ENCODE measurements around the gene PLD6.
"Not testable (repeated sequence)": the region's sequence is repeated elsewhere in the genome, so short reads cannot be mapped to it uniquely, and the experiment has no call there.

Gene PLD6

GRCh38 chr17:17200831-17201230 is 5.3 kb downstream of the PLD6 start:
- DNase-seq (ENCODE audit: low read depth) = no peak

DNA sequence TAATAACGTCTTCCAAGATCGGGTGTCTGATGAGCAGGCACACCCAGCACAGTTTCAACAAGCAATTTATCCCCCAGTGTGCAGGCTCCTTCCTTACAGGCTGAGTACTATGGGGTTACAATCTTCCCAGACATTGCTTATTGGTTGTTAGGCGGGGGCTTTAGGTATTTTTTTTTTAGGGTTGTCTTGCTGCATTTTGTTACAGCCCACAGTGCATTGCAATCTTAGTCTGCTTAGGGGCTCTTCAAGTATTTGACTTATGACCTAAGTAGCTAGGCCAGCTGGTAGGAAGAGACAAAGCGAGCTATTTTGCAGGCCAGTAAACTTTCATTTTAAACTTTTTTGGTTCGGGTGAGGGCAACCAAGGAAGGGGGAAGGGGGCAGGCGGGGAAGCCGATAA is 5.8 kb downstream of the PLD6 start:
- DNase-seq (ENCODE audit: low read depth) = no peak

GRCh38 chr17:17198281-17198680 is 7.9 kb downstream of the PLD6 start:
- no peak for DNase-seq (ENCODE audit: low read depth)

DNA sequence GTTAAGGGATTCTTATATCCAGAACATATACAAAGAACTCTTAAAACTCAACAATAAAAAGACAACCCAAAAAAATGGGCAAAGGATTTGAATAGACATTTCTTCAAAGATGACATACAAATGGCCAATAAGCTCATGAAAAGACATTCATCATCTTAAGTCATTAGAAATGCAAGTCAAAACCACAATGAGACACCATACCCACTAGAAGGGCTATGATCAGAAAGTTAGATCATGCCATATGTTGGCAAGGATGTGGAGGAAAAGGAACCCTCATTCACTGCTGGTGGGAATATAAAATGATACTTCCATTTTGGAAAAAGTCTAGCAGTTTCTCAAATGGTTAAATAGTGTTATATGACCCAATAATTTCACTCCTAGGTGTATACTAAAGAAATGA is 9.4 kb downstream of the PLD6 start:
- DNase-seq (ENCODE audit: low read depth) = no peak

- DNase-seq (ENCODE audit: low read depth) = not testable (repeated sequence)
Measured at GRCh38 chr17:17195466-17195865, 10.7 kb downstream of the PLD6 start.

GRCh38 chr17:17191961-17192381 is 14.2 kb downstream of the PLD6 start:
- no peak for DNase-seq (ENCODE audit: low read depth)

DNA sequence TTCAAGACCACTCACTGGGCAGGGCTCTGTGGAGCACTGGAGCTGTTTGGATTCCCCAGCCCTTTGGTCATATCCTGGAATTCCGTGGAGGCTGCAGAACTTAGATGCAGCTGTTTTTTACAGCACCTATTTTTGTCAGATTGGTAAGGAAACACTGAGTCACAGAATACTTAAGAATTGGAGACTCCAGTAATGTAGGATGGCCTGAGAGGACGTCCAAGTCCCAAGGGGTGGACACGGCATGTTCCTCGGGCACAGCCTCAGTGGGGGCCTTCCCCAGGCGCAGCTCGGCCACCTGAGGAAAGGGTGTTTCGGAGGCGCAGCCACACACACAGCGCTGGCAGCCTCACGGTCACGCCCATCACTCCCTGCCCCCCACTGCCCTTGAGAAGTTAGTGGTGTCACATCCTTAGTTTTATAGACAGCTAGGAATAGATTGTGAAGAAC is 14.8 kb downstream of the PLD6 start:
- DNase-seq (ENCODE audit: low read depth) = no peak

DNA sequence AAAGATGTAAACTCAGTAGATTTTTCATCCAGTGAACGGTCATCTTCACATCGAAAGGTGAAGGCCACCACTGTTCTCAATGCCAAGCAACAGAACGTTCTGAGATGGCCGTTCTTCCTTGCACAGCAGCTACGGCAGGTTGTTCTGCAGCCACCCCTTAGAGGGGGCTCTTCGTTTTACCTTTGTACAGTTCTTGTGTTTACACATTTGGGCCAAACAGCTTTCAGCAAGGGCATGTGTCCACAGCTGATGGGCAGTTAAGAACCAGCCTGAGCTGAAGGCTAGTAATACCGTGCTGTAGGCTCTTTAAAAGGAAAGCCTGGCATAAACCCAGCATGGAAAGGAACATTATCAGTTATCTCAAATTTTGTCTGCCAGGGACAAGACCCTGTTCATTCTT is 15.9 kb downstream of the PLD6 start:
- DNase-seq (ENCODE audit: low read depth) = no peak

DNA sequence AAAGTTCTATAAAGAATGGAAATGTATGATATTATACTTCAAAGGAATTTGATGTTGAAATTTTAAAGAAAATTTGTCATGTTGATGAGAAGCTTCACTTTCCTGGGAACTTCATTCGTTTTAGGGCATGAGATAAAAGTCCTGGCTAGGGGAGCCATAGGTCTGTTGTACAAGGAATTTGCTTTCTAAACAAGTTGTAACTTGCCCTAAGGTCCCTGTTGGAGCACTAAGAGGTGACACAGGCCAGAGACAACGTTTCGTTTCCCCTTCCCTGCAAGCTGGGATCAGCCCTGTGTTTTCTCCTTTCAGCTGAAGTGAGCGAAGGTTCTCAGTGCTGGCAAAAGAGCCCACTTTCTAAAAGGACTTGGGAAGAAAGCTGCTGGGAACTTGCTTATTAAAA is 16.6 kb downstream of the PLD6 start:
- DNase-seq (ENCODE audit: low read depth) = no peak

DNA sequence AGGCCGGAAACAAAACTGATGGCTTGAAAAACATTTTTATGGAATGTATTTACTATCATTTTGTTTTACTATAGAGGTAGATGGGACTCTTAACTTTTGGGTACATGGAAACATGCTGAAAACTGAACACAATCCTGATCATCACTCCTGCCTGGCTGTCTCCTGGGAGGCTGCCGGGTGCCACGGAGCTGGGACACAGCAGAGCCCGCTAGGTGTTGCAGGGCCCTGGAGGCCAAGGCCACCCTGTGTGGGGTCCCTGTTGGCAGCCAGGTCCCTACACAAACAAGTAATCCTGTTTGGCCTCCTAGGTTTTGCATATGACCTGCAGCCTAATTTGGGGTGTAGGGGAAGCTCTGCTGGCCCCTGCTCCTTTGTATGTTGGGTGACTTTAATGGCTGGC is 17.5 kb downstream of the PLD6 start:
- DNase-seq (ENCODE audit: low read depth) = no peak

DNA sequence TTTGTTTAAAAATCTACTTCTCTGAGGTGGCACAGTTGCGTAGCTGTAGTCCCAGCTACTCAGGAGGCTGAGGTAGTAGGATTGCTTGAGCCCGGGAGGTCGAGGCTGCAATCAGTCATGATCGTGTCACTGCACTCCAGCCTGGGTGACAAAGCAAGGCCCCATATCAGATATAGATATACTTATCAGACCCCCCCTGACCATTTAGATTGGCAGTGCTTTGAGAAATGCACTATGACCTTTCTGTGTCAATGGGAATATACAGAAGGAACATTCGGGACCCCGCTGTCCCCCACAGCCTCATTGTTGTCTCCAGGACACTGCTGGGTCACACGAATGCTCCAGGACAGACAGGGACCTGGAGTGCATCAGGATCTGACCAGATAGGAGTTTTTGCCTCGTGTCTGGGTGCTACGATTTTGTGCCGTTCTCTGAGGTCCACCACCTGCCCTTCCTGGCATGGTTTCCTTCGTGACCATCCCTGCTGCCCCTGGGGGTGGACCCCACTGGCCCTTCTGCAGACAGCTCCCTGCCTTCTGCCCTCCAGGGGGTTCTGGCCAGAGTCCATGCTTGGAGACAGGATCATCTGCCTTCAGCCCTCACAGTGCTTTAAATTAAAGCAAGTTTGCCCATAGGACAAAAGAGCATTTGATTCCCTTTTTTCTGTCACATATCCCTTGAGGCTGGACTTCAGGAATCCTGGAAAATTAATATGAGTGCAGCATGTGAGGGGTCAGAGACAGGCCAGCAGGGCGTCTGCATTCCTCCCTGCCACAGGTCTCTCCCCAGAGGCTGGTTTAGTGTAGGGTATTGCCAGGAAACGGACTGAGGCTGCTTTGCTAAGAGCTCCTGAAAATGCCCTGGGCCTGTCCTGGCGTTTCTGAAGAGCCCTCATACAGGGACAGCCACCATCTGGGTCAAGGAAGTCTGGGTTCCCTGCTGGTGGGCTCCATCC is 19.3 kb downstream of the PLD6 start:
- DNase-seq (ENCODE audit: low read depth) = no peak

DNA sequence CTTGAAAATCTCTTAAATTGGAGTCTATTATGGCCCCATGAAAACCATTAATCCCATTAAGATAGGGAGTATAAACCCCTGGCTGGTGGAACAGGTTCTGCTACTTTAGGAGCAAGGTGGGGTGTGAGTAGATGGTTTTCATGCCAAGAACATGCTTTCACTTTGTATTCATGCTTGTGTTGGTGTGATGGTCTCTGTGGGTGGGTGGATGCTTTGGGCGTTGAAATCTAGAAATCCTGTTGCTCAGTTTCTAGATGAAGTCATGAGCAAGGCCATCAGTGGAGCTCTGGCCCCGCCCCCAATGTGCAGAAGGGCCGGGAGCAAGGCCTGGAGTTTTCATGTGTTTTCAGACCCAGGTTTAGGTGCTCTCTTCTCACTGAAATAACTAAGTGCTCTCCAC is 20.1 kb downstream of the PLD6 start:
- DNase-seq (ENCODE audit: low read depth) = no peak

GRCh38 chr17:17184985-17185757 is 21.0 kb downstream of the PLD6 start:
- not testable (repeated sequence) for DNase-seq (ENCODE audit: low read depth)

DNA sequence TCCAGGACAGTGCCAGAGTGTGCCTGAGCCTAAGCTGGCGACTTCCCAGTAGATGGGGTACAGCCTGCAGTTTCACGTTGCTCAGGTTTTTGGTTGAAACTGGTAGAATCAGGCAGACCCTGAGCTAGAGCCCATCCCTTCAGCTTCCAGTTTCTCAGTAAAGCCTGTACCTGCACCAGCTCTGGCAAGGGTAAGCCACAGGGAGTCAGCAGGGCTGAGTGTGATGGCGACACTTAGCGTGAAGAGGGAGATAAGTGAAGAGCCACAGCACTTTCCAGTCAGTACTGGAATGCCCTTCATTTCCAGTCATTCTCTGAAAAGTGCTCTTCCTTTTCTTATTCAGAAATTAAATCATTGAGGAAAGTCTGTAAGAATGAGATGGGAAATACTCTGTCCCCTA is 22.4 kb downstream of the PLD6 start:
- no peak for DNase-seq (ENCODE audit: low read depth)

- DNase-seq (ENCODE audit: low read depth) = no peak
Measured at GRCh38 chr17:17182598-17183136, 23.5 kb downstream of the PLD6 start.

- no peak for DNase-seq (ENCODE audit: low read depth)
Measured at GRCh38 chr17:17181666-17182597, 24.2 kb downstream of the PLD6 start.

DNA sequence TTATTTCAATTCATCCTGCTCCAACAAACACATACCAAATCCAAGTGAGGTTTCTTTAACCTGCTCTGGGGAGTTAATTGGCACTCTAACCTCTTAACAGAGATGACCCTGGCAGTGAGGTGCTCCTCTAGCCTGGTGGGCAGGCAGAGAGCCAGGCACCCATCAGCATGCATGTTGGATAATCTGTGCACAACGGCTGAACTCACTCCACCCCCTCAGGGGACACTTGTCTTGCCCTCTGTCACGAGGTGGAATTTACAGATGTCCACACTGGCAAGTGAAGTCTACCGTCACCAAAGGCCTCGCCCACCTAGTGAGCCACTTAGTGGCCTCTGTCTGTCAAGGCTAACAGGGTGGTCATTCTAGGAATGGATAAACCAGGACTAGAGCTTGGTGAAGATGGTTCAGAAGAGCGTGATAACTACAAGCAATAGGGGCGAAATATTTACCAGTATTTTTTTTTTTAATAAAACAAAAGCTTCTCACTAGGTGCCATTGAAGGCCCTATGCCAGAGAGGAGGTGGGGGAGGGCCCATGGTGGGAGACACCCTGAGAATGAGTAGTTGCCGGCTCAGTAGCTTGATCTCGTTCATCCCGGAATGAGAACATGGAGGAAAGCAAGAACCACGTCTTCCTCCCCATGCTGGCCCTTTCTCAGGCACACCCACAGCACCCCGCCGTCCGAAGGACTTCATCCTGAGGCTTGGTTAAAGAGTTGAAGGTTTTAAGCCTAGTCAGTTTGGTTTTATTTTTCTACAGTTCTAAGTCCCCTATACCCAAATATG is 25.2 kb downstream of the PLD6 start:
- DNase-seq (ENCODE audit: low read depth) = no peak

DNA sequence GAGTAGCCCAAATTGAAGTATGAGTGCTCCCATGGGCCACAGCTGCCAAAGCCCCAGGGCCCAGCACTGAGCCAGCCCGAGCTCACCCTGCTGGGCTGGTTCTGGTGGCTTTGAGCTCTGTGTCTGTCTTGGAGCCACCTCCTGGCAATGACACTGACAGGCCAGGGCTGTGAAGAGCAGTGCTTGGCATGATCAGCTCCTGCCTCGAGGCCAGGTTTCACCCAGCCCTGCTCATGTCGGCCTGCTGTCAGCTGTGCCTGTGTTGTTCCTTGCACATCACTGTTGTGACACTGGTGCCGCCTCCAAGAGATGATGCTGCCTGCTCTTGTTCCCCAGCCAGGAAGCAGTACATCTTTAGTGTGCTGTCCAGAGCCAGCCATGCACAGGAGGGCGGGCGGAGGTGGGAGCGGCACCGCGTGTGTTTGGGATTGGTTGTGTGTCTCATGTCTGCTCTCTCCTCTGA is 26.0 kb downstream of the PLD6 start:
- no peak for DNase-seq (ENCODE audit: low read depth)

GRCh38 chr17:17179371-17179827 is 26.7 kb downstream of the PLD6 start:
- no peak for DNase-seq (ENCODE audit: low read depth)

DNA sequence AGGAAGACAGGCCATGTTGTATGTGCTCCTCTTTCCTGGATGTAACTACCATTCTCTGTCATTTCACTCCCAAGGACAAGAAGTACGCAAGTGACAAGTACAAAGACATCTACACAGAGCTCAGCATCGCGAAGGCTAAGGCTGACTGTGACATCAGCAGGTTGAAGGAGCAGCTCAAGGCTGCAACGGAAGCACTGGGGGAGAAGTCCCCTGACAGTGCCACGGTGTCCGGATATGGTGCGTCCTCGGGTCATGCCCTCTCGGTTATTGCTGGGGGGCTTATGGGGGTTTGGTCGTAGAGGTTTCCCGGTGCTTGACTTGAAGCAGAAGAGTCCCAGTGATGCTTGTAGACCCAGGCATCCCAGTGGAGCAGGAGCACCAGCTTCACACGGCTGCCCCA is 29.0 kb downstream of the PLD6 start:
- DNase-seq (ENCODE audit: low read depth) = no peak

DNA sequence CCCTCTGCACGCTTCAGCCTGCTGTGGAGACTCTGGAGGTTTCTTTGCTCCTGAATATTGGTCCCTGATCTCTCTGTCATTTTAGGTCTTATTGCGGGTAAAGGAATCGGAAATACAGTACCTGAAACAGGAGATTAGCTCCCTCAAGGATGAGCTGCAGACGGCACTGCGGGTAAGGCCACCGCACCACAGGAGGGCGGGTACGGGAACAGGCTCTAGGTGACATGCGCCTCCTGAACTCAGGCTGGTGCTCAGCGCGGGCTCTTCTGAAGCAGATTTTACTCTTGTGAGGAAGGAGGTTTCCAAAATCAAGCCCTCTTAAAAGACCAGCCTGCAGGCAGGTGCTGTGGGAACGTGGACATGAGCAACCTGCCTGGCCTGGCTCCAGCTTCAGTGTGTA is 29.8 kb downstream of the PLD6 start:
- DNase-seq (ENCODE audit: low read depth) = no peak
